ENCODE data around the gene ZNF837.
"Not testable (repeated sequence)": the region's sequence is repeated elsewhere in the genome, so short reads cannot be mapped to it uniquely, and the experiment has no call there.

Gene ZNF837

DNA sequence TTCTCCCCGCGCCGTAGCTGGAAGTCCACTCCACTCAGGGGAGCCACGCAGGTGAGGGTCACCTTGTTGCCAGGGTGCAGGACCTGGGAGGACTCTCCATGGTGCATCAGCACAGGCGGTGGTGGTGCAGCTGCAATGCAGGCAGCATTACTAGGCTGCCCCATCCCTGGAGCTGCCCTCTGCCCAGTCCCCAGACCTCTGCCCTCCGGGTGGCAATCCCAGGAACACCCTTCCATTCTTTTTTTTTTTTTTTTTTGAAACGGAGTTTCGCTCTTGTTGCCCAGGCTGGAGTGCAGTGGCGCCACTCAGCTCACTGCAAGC lies 29.3 kb downstream of the ZNF837 start:
- no peak for DNase-seq (ENCODE audit: low read depth in 2 of 2)

DNA sequence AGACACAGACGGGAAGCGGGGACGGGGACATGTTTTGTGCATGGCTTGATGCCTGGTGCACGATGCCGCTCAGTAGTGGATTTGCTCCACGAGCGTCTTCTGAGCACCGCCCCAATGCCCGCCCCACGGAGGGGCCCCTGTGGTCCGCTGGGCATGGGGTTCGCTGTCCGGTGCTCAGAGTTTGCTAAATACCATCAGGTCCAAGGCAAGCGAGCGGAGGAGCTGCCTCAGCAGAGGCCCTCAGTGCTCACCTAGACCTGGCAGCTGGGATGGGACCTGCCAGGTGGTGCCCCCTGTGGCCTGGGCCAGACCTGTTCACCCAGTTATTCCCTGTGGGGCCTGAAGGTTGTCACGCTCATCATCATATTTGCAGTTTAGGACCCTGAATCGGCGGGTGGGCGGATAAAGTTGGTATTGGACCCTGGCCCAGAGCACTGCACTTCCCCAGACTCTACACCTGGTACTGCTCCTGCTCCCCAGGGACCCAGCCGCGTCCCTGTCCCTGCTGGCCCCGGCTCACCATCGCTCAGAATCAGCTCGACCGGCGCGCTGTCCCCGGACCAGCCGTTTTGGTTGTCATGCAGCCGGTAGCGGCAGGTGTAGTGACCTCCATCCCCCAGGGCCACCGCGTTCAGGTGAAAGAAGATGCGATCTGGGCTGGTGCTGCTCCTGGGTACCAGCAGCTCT lies 29.8 kb downstream of the ZNF837 start:
- DNase-seq (ENCODE audit: low read depth in 2 of 2) = no peak

DNA sequence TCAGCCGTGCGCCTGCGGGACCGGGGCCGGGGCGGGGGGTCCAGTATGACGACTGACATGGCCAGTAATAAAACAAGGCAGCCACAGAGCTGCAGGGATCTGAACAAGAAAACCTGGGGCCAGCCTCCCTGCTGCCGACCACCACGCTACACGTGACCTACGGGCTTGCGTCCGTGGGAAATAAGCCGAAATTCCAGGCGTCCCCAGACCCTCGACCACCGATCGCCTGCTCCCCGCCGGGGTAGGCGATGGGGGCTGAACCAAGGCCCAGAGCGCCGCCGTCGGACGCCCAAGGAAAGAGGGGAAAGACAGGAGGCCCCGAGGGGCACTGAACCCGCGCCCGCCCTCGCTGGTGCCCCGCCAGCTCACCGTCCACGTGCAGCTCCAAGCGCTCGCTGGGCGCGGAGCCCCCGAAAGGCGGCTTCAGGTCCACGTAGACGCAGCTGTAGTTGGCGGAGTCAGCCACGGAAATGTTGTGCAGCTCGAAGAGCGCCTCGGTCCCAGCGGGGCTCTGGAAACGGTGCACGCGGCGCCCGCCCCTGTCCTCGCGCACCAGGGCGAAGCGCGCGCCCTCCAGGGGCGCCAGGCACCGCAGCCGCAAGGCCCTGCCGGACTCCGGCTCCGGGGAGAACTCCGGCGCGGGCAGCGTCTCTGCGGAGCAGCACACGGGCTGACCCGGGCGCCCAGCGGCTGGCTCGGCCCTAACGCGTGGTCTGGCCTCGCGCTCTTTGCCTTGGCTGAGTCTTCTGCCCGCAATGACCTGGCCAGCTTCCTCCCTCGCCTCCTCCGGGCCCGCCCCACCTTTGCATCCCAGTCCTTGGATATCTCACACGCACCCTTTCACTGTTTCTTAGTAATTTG lies 30.6 kb downstream of the ZNF837 start:
- DNase-seq (ENCODE audit: low read depth in 2 of 2) = no peak

DNA sequence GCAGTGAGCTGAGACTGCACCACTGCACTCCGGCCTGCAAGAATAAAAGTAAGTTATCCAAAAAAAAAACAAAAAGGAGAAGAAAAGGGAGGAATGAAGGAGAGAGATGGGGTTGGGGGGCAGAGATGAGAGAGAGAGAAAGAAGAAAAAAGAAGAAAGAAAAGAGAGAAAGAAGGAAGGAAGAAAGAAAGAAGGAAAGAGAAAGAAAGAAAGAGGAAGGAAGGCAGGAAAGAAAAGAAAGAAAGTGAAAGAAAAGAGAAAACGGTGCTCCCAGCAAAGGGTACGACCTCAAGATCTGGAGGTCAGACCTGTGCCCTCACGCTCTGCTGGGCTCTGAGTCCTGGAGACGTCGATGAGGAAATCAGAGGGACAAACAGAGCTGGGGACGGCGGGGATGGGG lies 31.2 kb downstream of the ZNF837 start:
- DNase-seq (ENCODE audit: low read depth in 2 of 2) = no peak

DNA sequence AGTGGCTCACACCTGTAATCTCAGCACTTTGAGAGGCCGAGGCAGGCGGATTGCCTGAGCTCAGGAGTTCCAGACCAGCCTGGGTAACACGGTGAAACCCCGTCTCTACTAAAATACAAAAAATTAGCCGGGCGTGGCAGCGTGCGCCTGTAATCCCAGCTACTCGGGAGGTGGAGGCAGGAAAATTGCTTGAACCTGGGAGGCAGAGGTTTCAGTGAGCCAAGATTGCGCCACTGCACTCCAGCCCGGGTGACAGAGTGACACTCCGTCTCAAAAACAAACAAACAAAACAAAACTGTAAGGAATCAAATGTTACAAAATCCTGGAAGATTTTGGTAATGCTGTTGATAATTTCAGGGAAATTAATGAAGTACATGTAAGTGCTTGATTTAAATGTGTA lies 32.8 kb downstream of the ZNF837 start:
- DNase-seq (ENCODE audit: low read depth in 2 of 2) = not testable (repeated sequence)

DNA sequence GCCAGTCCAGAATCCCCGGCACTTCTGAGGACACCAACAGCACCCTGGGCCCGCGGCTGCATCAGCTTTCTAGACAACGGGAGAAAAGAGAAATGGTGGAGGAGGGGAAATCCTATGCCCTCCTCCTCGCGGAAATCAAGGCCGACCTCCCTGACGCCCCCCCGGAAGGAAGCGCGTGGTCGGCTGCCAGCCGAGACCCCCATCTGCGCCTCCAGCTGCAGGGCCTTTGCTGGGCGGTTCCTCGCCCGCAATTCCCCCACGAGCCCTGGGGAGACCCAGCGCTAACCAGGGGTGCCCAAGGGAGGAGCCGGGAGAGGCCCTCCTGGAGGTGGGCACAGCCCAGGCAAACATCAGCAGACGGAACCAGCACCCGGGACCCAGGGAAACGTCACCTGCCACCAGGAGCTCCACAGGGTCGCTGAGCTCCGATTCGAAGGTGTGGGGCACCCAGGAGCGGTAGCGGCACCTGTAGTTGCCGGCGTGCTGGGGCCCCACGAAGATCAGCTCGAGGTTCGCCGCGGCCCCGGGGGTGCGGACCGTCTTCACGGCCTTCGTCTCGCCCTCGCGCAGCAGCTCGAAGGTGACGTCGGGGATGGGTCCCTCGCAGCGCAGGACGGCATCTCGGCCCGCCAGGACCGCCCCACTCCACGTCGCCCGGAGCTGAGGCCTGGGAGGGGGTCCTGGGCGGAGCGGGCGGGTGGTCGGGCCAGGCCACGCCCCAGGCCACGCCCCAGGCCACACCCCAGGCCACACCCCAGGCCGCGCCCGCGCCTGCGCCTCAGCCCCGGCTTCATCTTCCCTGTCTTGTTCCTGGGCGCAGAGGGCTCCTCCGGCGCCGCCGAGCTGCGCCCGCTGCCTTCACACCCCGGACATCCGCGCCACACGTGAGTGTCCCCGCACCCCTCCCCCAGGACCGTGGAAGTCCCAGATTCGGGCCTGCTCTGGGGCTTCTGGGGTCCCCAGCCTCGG lies 33.6 kb downstream of the ZNF837 start:
- peak; percentile 45 for DNase-seq (ENCODE audit: low read depth in 2 of 2)

DNA sequence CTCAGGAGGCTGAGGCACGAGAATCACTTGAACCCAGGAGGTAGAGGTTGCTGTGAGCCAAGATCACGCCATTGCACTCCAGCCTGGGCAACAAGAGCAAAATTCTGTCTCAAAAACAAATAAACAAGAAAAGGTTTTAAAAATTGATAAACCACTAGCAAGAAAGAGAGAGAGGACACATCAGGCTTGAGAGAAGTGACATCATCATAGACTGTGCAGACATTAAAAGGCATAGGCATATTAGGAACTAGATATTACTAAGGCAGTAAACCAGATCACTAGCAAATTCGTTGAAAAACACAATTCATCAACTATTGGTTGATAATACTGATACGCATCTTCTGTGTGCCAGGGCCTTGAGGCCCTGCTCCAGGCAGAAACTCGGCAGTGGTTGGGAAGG lies 35.3 kb downstream of the ZNF837 start:
- no peak for DNase-seq (ENCODE audit: low read depth in 2 of 2)

DNA sequence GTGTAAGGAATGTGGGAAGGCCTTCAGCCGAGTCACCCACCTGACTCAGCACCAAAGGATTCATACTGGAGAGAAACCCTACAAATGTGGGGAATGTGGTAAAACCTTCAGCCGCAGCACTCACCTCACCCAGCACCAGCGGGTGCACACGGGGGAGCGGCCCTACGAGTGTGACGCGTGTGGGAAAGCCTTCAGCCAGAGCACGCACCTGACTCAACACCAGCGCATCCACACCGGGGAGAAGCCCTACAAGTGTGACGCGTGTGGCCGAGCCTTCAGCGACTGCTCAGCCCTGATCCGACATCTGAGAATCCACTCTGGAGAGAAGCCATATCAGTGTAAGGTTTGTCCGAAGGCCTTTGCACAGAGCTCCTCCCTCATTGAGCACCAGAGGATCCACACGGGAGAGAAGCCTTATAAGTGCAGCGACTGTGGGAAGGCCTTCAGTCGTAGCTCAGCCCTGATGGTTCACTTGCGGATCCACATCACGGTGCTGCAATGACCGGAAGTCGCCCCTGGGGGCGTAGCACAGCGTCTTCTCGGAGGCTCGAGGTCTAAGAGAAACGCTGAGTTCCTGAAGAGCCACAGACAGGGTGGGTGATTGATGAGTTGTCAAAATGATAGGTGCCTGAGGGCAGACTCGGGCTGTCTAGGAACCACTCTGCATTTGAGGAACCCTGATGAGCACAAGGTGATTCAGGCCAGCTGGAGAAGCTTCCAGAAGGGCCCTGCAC lies 41.8 kb downstream of the ZNF837 start:
- DNase-seq (ENCODE audit: low read depth in 2 of 2) = no peak

DNA sequence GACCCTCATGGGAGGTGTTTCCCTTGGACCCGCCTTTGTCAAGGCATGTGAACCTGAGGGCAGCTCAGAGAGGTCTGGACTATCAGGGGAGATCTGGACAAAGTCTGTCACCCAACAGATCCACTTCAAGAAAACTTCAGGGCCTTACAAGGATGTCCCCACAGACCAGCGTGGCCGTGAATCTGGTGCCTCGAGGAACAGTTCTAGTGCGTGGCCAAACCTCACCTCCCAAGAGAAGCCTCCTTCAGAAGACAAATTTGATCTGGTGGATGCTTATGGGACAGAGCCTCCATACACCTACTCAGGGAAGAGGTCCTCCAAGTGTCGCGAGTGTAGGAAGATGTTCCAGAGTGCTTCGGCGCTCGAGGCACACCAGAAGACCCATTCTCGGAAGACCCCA lies 42.5 kb downstream of the ZNF837 start:
- no peak for DNase-seq (ENCODE audit: low read depth in 2 of 2)

DNA sequence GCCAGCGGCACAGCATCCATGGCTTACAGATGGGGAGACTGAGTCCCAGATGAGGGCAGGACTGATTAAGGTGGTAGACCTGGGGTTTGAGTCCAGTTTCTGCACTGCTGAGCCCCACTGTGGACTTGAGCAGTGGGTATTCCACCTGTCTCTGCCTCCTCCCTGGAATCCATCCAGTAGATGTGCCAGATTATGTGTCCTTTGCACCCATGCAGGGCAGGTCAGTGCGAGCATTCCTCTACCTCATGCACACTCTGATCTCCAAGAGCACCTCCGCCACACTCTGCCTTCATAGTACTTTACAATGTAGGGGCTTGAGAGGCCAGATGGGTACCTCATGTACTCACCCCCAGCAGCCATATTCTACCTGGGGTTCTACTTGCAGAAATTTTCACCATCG lies 44.0 kb downstream of the ZNF837 start:
- no peak for DNase-seq (ENCODE audit: low read depth in 2 of 2)

DNA sequence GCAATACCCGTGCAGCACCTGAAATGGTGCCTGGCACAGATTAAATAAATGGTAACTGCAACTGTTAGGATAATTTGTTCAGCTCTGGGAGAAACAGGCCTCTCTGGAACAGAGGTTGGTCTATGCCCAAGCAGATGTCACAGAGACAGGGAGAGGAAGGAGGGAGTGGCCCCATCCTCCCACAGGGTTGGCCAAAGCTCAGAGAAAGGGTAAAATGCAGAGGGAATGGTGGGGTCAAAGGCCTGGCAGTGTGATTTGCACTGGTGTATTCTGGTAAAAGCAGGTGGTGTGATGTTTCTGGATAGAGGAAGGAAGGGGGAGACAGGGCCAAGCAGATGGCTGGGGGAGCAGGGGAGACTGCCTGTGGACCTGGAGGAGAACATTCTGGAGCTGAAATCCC lies 44.6 kb downstream of the ZNF837 start:
- no peak for DNase-seq (ENCODE audit: low read depth in 2 of 2)

DNA sequence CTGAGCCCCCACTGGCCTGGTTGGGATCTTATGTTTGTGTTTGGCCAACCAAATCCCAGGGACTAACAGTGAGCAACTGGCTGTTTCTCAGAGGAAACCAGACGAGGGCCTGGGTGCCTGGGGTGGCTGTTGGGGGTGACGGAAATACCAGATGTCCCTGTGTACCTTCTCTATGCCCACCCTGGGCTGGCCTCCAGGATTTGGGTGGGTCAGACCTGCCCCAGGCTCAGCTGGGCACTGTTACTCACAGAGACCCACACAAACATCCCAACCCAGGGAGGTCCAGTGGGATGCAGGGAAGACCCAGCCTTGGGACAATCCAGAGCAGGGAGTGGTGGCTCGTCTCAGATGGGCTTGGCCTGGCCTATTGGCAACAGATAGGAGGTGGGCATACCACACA lies 45.2 kb downstream of the ZNF837 start:
- DNase-seq (ENCODE audit: low read depth in 2 of 2) = no peak

DNA sequence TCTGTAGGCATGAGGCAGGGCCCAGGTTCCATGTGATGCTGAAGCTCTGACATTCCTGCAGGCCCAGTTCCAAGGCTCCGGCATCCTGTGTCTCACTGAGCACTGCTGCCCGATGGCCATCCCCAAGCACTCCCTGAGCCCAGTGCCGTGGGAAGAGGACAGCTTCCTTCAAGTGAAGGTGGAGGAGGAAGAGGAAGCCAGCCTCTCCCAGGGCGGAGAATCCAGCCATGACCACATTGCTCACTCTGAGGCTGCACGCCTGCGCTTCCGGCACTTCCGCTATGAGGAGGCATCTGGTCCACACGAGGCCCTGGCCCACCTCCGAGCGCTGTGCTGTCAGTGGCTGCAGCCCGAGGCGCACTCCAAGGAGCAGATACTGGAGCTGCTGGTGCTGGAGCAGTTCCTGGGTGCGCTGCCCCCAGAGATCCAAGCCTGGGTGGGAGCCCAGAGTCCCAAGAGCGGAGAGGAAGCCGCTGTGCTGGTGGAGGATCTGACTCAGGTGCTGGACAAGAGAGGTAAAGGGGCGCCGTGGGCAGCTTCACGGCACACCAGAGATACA lies 46.1 kb downstream of the ZNF837 start:
- DNase-seq (ENCODE audit: low read depth in 2 of 2) = no peak

DNA sequence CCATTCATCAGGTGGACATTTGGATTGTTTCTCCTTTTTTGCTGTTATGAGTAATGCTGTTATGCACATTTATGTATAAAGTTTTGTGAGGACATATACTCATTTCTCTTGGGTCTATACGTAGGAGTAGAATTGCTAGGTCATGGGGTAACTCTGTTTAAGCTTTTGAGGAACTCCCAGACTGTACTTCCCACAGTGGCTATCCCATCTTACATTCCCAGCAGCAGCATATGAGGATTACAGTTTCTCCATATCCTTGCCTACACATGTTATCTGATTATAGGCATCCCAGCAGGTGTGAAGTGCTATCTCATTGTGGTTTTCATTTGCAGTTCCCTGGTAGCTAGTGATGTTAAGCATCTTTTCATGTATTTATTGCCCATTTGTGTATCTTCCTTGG lies 48.1 kb downstream of the ZNF837 start:
- DNase-seq (ENCODE audit: low read depth in 2 of 2) = no peak

DNA sequence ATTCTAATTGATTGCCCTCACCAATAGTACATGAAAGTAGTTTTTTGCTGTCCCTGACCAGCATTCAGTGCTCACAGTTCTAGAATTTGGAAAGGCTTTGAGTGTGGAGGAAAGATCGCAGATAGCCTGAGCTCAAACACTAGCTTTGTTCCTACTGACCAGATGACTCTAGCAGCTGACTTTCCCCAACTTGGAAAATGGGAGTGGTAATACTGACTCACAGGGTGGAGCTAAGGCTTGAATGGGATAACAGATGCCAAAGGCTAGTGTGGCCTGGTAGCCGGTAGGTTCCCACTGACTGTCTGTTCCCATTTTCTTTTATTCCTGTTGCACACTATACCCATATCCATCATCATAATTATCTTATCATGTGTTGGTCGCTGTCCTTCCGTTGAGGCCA lies 50.4 kb downstream of the ZNF837 start:
- no peak for DNase-seq (ENCODE audit: low read depth in 2 of 2)

DNA sequence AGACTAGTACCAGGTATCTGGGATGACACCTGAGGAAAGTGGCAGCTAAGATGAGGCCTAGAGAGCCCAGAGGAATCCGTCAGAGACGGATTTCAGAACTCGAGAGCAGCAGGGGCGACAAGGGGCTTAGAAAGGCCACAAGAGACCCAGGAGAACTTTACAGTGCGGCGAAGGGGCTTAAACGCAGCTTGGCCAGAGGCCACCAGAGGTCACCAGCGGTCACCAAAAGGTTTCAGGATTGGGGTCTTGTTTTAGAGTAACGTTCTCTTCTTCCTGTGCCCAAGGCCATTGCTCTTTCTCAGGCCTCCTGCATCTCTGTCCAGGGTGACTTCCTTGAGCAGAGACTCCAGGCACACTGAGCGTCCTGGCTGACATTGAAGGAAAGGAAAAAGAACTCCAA lies 51.8 kb downstream of the ZNF837 start:
- no peak for DNase-seq (ENCODE audit: low read depth in 2 of 2)

DNA sequence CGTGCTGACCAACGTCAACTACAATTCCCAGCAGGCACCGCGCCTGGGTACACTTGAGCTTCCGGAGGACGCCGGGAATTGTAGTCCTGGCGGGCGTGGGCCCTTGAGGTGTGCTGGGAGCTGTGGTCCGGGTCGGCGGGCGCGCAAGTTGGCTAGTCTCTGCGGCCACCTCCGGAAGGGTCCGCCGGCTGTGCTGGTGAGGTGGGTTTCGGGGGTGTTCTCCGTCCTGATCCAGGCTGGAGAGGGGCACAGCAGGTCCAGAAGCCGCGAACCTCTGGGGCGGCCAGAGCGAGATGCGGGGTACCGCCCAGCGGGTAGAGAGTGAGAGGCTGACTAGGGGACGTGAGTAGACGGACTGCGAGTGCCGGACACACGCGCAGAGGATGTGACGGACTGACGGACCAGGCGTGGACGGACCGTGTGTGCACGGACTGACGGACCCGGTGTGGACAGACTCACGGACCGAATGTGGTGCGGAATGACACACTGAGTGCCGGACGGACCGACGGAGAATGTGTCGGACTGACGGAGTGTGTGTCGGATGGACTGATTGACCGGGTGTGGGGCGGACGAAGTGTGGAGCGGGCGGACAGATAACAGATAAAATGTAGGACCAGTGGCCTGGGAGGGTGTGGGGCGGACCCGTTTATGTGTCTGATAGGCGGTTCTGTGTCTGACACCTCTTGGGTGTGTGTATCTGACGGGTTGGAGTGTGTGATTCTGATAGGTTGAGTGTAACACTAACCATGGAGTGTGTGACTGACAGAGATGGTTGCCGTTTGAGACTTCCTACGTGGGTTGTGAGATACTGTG lies 53.7 kb downstream of the ZNF837 start, which contains the start of gene ZSCAN22:
Gene ZSCAN22, plus strand, starts transcription at position 81 of the 813 bp plus-strand sequence. CDS start 7,809 bp downstream, outside the sequence.
- peak; percentile 76 to 77 for DNase-seq (ENCODE audit: low read depth in 2 of 2)

DNA sequence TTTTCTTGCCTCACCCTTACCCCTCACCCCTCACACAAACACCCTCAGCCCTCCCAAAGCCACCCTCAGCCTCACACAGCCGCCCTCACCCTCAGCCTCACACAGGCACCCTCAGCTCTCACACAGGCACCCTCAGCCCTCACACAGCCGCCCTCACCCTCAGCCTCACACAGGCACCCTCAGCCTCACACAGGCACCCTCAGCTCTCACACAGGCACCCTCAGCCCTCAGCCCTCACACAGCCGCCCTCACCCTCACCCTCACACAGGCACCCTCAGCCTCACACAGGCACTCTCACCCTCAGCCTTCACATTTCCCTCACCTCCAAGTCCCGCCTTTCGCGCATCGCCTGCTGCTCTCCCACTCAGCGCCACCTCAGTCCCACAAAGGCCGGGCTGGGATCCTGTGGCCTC lies 54.3 kb downstream of the ZNF837 start:
- DNase-seq (ENCODE audit: low read depth in 2 of 2) = no peak

DNA sequence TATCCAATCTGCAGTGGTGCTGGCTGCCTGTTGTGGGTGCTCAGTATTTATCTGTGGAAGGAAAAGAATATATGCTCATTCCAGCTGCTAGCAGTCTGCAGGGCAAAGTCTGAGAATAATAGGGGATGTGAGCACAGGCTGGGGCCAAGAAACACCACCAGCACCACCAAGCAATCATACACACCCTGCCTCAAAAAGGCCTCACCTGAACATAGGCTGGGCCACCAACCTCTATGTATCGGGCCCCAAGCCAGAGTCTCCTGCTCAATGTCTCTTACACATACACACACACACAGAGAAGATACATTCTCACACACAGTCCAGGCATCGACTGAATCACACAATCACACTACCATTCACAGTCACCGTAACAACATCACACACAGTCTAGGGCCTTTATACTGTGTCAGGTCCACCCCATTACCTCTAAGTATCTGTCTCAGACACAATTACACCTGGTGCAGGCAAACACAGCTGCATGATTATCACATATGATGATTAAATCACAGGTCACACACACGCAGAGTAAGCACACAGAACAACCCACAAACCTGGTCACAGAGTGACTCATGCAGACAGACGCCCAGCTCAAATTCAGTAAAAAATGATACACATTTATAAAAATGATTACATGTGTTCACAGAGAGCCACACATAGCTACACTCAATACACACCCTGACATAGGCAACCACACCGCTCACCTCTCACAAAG lies 55.4 kb downstream of the ZNF837 start:
- DNase-seq (ENCODE audit: low read depth in 2 of 2) = no peak

DNA sequence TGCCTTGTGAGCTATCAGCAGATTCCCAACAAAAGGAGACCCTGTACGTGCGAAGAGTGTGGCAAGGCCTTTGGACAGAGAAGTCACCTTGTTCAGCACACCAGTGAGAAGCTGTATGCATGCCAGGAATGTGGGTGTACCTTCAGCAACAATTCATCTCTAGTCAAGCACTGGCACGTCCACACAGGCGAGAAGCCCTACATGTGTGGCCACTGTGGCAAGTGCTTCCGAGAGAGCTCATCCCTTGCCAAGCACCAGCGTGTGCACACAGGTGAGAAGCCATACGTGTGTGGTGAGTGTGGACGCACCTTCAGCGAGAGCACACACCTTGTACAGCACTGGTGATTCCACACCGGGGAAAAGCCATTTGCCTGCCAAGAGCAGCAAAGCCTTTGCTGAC lies 61.6 kb downstream of the ZNF837 start:
- no peak for DNase-seq (ENCODE audit: low read depth in 2 of 2)

Data from stimulated activated CD8-positive, alpha-beta memory T cell treated with anti-CD3 and anti-CD28 coated beads, Interleukin-7, amount 100 ng/mL, for 1 hour (primary cell).